Endothelial cell of umbilical vein (primary cell): Measurements from ENCODE around the gene ENAH. TPM values are rescaled to one million over a fixed set of nuclear protein-coding genes. Genes with fewer than 3 reads are reported as not detected.

ENCODE experiments used
- BruUV-seq: library from RNA; stranded (reverse); fragments of 400-500 nt; replicated peaks from 2 replicates; lab custom pipeline; 2021; lab: Mats Ljungman, UMichigan
- CTCF ChIA-PET: fragments of 300-600, 350-600 bp; sonication (Branson Sonifier 250); formaldehyde crosslinking; loops from one replicate; lab custom pipeline; 2021; ENCODE audit warnings: antibody characterized with exemption, inconsistent platforms; lab: Charles Lee
- POLR2A ChIA-PET: fragments of 300-600, 350-600 bp; sonication (Branson Sonifier 250); formaldehyde crosslinking; loops from one replicate; lab custom pipeline; 2021; ENCODE audit warnings: antibody characterized with exemption, inconsistent platforms; lab: Charles Lee
- DNase-seq: peaks from one replicate; pipeline ENCODE4 v3.0.0-alpha.2; 2011; ENCODE audit warnings: low read depth, low spot score
- FAIRE-seq: peaks from 2 replicates; lab custom pipeline; 2011; peaks lifted over from hg19 to GRCh38; lab: Jason Lieb, UNC
- H2AFZ ChIP-seq: 2 replicates; pipeline ENCODE4 v1.6.0; 2012; ENCODE audit warnings: low read depth, low read length, control low read depth, inconsistent platforms
- H3K27ac ChIP-seq: 2 replicates; pipeline ENCODE4 v1.5.1; 2011; ENCODE audit warnings: low read depth, mild to moderate bottlenecking, control low read depth, low read length, moderate library complexity; ENCODE audit not compliant: insufficient read depth
- H3K27me3 ChIP-seq, 2 experiments: 2 replicates each; pipeline versions ENCODE4 v1.6.0 to v1.6.1; 2011; ENCODE audit warnings: low read length in 2 of 2, mixed read lengths in 1 of 2; ENCODE audit not compliant: control insufficient read depth in 2 of 2, insufficient read depth in 2 of 2
- H3K36me3 ChIP-seq, 2 experiments: 2 replicates in 1 of 2; 3 replicates in 1 of 2; pipeline ENCODE4 v1.5.1; 2011; ENCODE audit warnings: low read length in 2 of 2, mild to moderate bottlenecking in 1 of 2, moderate library complexity in 1 of 2; ENCODE audit not compliant: control insufficient read depth in 2 of 2, insufficient read depth in 2 of 2; ENCODE audit errors: extremely low read depth in 1 of 2
- H3K4me1 ChIP-seq: 3 replicates; pipeline ENCODE4 v1.5.1; 2011; ENCODE audit warnings: mild to moderate bottlenecking, low read length; ENCODE audit not compliant: control insufficient read depth, insufficient read depth; ENCODE audit errors: extremely low read depth
- H3K4me2 ChIP-seq: 2 replicates; pipeline ENCODE4 v1.6.1; 2011; ENCODE audit warnings: low read length, control low read depth, mixed read lengths; ENCODE audit not compliant: insufficient read depth
- H3K4me3 ChIP-seq, 3 experiments: fragments of 200-600 bp in 1 of 3; sonication (generic), shearing (Covaris generic) in 1 of 3; replicated peaks in 1 of 3; 2 replicates each; pipeline ENCODE4 v1.5.1; 2011 to 2016; ENCODE audit warnings: control low read depth in 3 of 3, low read length in 3 of 3, mild to moderate bottlenecking in 2 of 3, inconsistent platforms in 1 of 3, low read depth in 1 of 3, moderate library complexity in 1 of 3; ENCODE audit not compliant: insufficient read depth in 1 of 3
- H3K79me2 ChIP-seq: 2 replicates; pipeline ENCODE4 v1.6.0; 2012; ENCODE audit warnings: low read length, inconsistent platforms; ENCODE audit not compliant: control insufficient read depth, insufficient read depth
- H3K9ac ChIP-seq: replicated peaks from 2 replicates; pipeline ENCODE3; 2011; ENCODE audit warnings: low read length, control low read depth; ENCODE audit not compliant: insufficient read depth; ENCODE audit errors: extremely low read depth
- H3K9me1 ChIP-seq: replicated peaks from 3 replicates; pipeline ENCODE4 v1.6.0; 2011; ENCODE audit warnings: mild to moderate bottlenecking, low read length; ENCODE audit not compliant: control insufficient read depth, insufficient read depth; ENCODE audit errors: extremely low read depth
- H3K9me3 ChIP-seq: replicated peaks from 2 replicates; pipeline ENCODE4 v1.5.1; 2012; ENCODE audit warnings: low read length, inconsistent platforms; ENCODE audit not compliant: control insufficient read depth, insufficient read depth
- H4K20me1 ChIP-seq: replicated peaks from 2 replicates; pipeline ENCODE3; 2011; ENCODE audit warnings: mild to moderate bottlenecking, low read length; ENCODE audit not compliant: control insufficient read depth, insufficient read depth; ENCODE audit errors: extremely low read depth
- CTCF ChIP-seq, 2 donors: IDR thresholded peaks; 1 replicate in 1 of 2; 2 replicates in 1 of 2; pipeline ENCODE4 v1.5.1; 2011; ENCODE audit warnings: low read length in 2 of 2, mild to moderate bottlenecking in 2 of 2, moderate library complexity in 2 of 2, control low read depth in 1 of 2, inconsistent platforms in 1 of 2, low read depth in 1 of 2; ENCODE audit not compliant: insufficient read depth in 1 of 2; ENCODE audit errors: extremely low read depth in 1 of 2
- EZH2 ChIP-seq: IDR thresholded peaks from 2 replicates; pipeline ENCODE4 v1.6.1; 2012; ENCODE audit warnings: borderline replicate concordance, low read depth, mild to moderate bottlenecking, moderate library complexity, low read length, inconsistent platforms; ENCODE audit not compliant: severe bottlenecking
- FOS ChIP-seq: IDR thresholded peaks from 2 replicates; pipeline ENCODE4 v1.6.1; 2011; ENCODE audit warnings: mild to moderate bottlenecking, low read length, moderate library complexity, borderline replicate concordance; ENCODE audit not compliant: insufficient read depth
- GATA2 ChIP-seq: IDR thresholded peaks from 2 replicates; pipeline ENCODE4 v1.7.0; 2011; ENCODE audit warnings: low read depth, mild to moderate bottlenecking, moderate library complexity, mixed read lengths, low read length; ENCODE audit not compliant: insufficient read length, insufficient read depth
- JUN ChIP-seq: IDR thresholded peaks from 2 replicates; pipeline ENCODE4 v1.6.1; 2011; ENCODE audit warnings: borderline replicate concordance, low read depth; ENCODE audit not compliant: insufficient read length, insufficient read depth
- MAX ChIP-seq: IDR thresholded peaks from 2 replicates; pipeline ENCODE4 v1.6.1; 2011; ENCODE audit not compliant: insufficient read depth, insufficient read length
- MYC ChIP-seq: IDR thresholded peaks from one replicate; pipeline ENCODE4 v1.6.1; 2011; ENCODE audit warnings: mild to moderate bottlenecking, low read depth, low read length
- POLR2A ChIP-seq: IDR thresholded peaks from 2 replicates; pipeline ENCODE4 v1.6.1; 2012; ENCODE audit warnings: low read depth, mild to moderate bottlenecking, control low read depth, low read length
- POLR2AphosphoS5 ChIP-seq: IDR thresholded peaks from 2 replicates; pipeline ENCODE4 v1.6.1; 2012; ENCODE audit warnings: low read depth, mild to moderate bottlenecking, control low read depth, low read length, moderate library complexity; ENCODE audit not compliant: insufficient read depth
- dilution Hi-C: fragments of 300-500 bp; cut with MboI; formaldehyde crosslinking; loops from one replicate; pipeline ENCODE4 v1.15.0; 2019; ENCODE audit warnings: low sequenced_read_pairs; ENCODE audit not compliant: extremely low pct_ligation_motif_present
- intact Hi-C: fragments of 100-400 bp; cut with micrococcal nuclease; formaldehyde crosslinking; loops from one replicate; pipeline ENCODE4 v1.10.0; 2022
- polyA plus RNA-seq, 4 experiments: library from polyadenylated mRNA; depleted of rRNA in 3 of 4; stranded (reverse) in 3 of 4; unstranded in 1 of 4; fragments of >200 nt; gene quantifications; 2 replicates each; pipeline versions ENCODE4 v1.2.1 to v1.2.3, GENCODE V29; 2011 to 2012; ENCODE audit warnings: missing spikeins in 1 of 4
- total RNA-seq: library from RNA; stranded (reverse); gene quantifications from 2 replicates; pipeline ENCODE4 v1.2.3, GENCODE V29; 2021

Gene ENAH
- total and polyA plus RNA-seq, 2 donors (not counting 3 experiments of a cell fraction or from before 2014, with no cell fraction given), result 19.9 to 95.6 TPM

GRCh38 chr1:225471109-225471452, 181.8 kb downstream of the ENAH start:
- intact Hi-C loops, result no loop called here
- FAIRE-seq (no peak), DNase-seq (no peak)
- POLR2A ChIA-PET, result no interaction called here
- H3K27me3 ChIP-seq, result no peaks in the 10 kb centered on the region
- no peak overlapping the region for H2AFZ ChIP-seq
- H4K20me1 ChIP-seq, result no peaks in the 10 kb centered on the region
- H3K4me2 ChIP-seq, result no peak overlapping the region
- TF ChIP-seq GATA2, result no peak
- TF ChIP-seq MAX, result no peak
- no peak for TF ChIP-seq FOS
- no peak for TF ChIP-seq POLR2AphosphoS5
- no peak for TF ChIP-seq JUN
- TF ChIP-seq POLR2A, result no peak
- TF ChIP-seq EZH2, result no peak
- TF ChIP-seq MYC, result no peak
- no peak for TF ChIP-seq CTCF (IDR thresholded peaks at IDR 0.05; ENCODE audit: extremely low read depth in 1 of 2, insufficient read depth in 1 of 2, low read depth in 1 of 2, low read length in 2 of 2)
- no peaks in the 10 kb centered on the region for H3K9me1 ChIP-seq
- no peaks in the 10 kb centered on the region for H3K9me3 ChIP-seq
- dilution Hi-C loops, result no loop called here
- no peak overlapping the region for H3K9ac ChIP-seq
- peaks cover 17% of the 10 kb centered on the region for H3K4me1 ChIP-seq
- CTCF ChIA-PET, result interaction anchor here (2.1 kb wide), 1 partner anchor 30 kb away, joined by 6 read pairs; no protein-coding TSS in a partner anchor
- no peak overlapping the region for H3K4me3 ChIP-seq
- no peaks in the 10 kb centered on the region for H3K36me3 ChIP-seq
- no peak overlapping the region for H3K27ac ChIP-seq
- BruUV-seq, result no TSS peak
- no peaks in the 10 kb centered on the region for H3K79me2 ChIP-seq
